ENCODE measurements around the gene TBX2.

The TBX2 gene

DNA sequence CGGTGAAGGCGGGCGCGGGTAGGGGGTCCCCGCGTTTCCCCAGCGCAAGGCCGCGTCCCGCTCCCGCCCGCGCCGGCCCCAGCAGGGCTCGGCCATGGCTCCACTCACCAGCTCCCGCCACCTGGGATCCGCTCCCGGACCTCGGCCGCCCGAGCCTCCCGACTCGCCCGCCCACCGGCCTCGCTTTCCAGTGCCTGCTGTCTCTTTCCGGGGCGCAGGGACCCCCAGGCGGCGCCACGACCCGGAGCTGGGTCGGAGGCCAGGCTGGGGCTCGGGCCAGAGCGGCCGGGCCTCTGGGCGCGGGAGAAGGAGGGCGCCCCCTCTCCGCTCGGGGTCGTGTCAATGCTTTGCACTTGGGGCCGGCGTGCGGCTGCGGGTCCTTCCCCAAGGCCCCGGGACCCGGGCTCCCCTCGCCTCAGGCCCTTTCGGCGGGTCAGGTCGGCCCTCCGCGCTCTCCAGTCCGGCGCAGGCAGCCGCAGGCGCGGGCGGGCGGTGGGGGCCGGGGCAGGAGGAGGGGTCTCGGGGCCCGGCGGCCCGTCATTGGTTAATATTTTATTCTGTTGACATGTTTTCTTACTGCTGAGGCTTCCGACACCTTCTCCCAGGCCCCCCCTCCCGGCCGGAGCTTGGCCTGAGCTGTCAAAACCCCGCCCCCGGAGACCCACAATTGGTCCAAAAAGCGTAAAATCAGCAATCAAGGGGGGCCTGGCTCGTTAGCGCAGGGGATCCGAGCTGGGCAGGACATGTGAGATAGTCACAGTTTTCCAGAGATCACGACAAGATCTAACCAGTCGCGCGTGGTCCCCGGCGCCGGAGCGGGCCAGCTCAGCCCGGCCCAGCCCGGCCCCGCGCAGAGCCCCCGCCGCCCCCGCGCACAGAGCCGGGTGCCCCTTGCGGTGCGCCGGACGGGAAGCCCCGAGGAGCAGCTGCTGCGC is at the start of gene TBX2:
Gene TBX2 (plus strand): TSS at position 713 of the 935 bp plus-strand sequence. CDS start 334 bp downstream, outside the sequence.
- TF ChIP-seq CTCF (conservative IDR thresholded peaks at IDR 0.05; ENCODE audit: low read length), result no peak
- no peak for TF ChIP-seq EZH2phosphoT487 (IDR thresholded peaks at IDR 0.05; ENCODE audit: borderline replicate concordance)
- H3K79me2 ChIP-seq (ENCODE audit: insufficient read depth, low read length), result no peaks in the 10 kb centered on the region
- H3K4me3 ChIP-seq (ENCODE audit: low read length, poor library complexity, severe bottlenecking), result no peak within 1 kb of the TSS
- no peak within 1 kb of the TSS for H3K4me2 ChIP-seq (ENCODE audit: low read depth, low read length, poor library complexity, severe bottlenecking)
- H4K20me1 ChIP-seq (ENCODE audit: insufficient read depth, low read length, poor library complexity, severe bottlenecking), result no peaks in the 10 kb centered on the region
- H3K27me3 ChIP-seq (ENCODE audit: insufficient read depth, low read length, poor library complexity, severe bottlenecking), result no peaks in the 10 kb centered on the region
- H3K9ac ChIP-seq (ENCODE audit: low read depth, low read length, poor library complexity, severe bottlenecking), result no peak within 1 kb of the TSS
- no peak within 1 kb of the TSS for H2AFZ ChIP-seq (ENCODE audit: low read length)
- H3K9me3 ChIP-seq (ENCODE audit: insufficient read depth, low read depth, low read length), result no peaks in the 10 kb centered on the region
- no peaks in the 10 kb centered on the region for H3K36me3 ChIP-seq (ENCODE audit: insufficient read depth, low read length)
- H3F3A ChIP-seq (ENCODE audit: low read depth), result no peaks in the 10 kb centered on the region
- no peaks in the 10 kb centered on the region for H3K4me1 ChIP-seq (ENCODE audit: insufficient read depth, low read length, poor library complexity, severe bottlenecking)
- H3K9me2 ChIP-seq (replicated peaks; ENCODE audit: low read depth, low read length), result no peaks in the 10 kb centered on the region

- no peak overlapping the region for H3K4me3 ChIP-seq (ENCODE audit: low read length, poor library complexity, severe bottlenecking)
- H3K4me1 ChIP-seq (ENCODE audit: insufficient read depth, low read length, poor library complexity, severe bottlenecking), result no peaks in the 10 kb centered on the region
- H3K79me2 ChIP-seq (ENCODE audit: insufficient read depth, low read length), result no peaks in the 10 kb centered on the region
- H3K9me3 ChIP-seq (ENCODE audit: insufficient read depth, low read depth, low read length), result no peaks in the 10 kb centered on the region
- H2AFZ ChIP-seq (ENCODE audit: low read length), result no peak overlapping the region
- no peak overlapping the region for H3K4me2 ChIP-seq (ENCODE audit: low read depth, low read length, poor library complexity, severe bottlenecking)
- H4K20me1 ChIP-seq (ENCODE audit: insufficient read depth, low read length, poor library complexity, severe bottlenecking), result no peaks in the 10 kb centered on the region
- no peaks in the 10 kb centered on the region for H3K36me3 ChIP-seq (ENCODE audit: insufficient read depth, low read length)
- TF ChIP-seq CTCF (conservative IDR thresholded peaks at IDR 0.05; ENCODE audit: low read length) (no peak), EZH2phosphoT487 (IDR thresholded peaks at IDR 0.05; ENCODE audit: borderline replicate concordance) (no peak)
- no peaks in the 10 kb centered on the region for H3K27me3 ChIP-seq (ENCODE audit: insufficient read depth, low read length, poor library complexity, severe bottlenecking)
- H3K9me2 ChIP-seq (replicated peaks; ENCODE audit: low read depth, low read length), result no peaks in the 10 kb centered on the region
- H3K9ac ChIP-seq (ENCODE audit: low read depth, low read length, poor library complexity, severe bottlenecking), result no peak overlapping the region
- H3F3A ChIP-seq (ENCODE audit: low read depth), result no peaks in the 10 kb centered on the region
Observed at GRCh38 chr17:61351745-61352407, 47.8 kb upstream of the TBX2 start.

DNA sequence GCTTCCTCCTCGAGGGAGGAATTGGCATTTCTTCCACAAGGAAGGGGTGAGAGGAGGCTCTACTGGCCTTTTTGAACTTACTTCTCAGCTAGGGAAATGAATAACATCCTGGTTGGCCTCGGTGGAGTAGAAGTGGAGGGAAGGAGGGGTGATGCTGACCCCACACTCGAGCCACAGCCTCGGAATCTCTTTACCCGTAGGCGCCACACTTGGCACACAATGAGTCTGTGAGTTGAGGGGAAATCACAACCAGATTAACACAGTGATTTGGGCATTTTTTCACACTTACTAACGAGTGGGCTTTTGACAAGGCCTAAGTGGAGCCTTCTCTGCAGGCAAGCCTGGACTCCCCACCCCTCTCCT is 47.3 kb upstream of the TBX2 start:
- H3K27me3 ChIP-seq (ENCODE audit: insufficient read depth, low read length, poor library complexity, severe bottlenecking), result no peaks in the 10 kb centered on the region
- no peaks in the 10 kb centered on the region for H3K36me3 ChIP-seq (ENCODE audit: insufficient read depth, low read length)
- H3K9me2 ChIP-seq (replicated peaks; ENCODE audit: low read depth, low read length), result no peaks in the 10 kb centered on the region
- H3K4me3 ChIP-seq (ENCODE audit: low read length, poor library complexity, severe bottlenecking), result no peak overlapping the region
- no peak overlapping the region for H3K9ac ChIP-seq (ENCODE audit: low read depth, low read length, poor library complexity, severe bottlenecking)
- H3K9me3 ChIP-seq (ENCODE audit: insufficient read depth, low read depth, low read length), result no peaks in the 10 kb centered on the region
- no peaks in the 10 kb centered on the region for H3K4me1 ChIP-seq (ENCODE audit: insufficient read depth, low read length, poor library complexity, severe bottlenecking)
- no peak overlapping the region for H3K4me2 ChIP-seq (ENCODE audit: low read depth, low read length, poor library complexity, severe bottlenecking)
- no peaks in the 10 kb centered on the region for H3F3A ChIP-seq (ENCODE audit: low read depth)
- TF ChIP-seq CTCF (conservative IDR thresholded peaks at IDR 0.05; ENCODE audit: low read length), result no peak
- no peak for TF ChIP-seq EZH2phosphoT487 (IDR thresholded peaks at IDR 0.05; ENCODE audit: borderline replicate concordance)
- H4K20me1 ChIP-seq (ENCODE audit: insufficient read depth, low read length, poor library complexity, severe bottlenecking), result no peaks in the 10 kb centered on the region
- no peaks in the 10 kb centered on the region for H3K79me2 ChIP-seq (ENCODE audit: insufficient read depth, low read length)
- no peak overlapping the region for H2AFZ ChIP-seq (ENCODE audit: low read length)
